ENCODE data around the gene PRR22.

The PRR22 gene

DNA sequence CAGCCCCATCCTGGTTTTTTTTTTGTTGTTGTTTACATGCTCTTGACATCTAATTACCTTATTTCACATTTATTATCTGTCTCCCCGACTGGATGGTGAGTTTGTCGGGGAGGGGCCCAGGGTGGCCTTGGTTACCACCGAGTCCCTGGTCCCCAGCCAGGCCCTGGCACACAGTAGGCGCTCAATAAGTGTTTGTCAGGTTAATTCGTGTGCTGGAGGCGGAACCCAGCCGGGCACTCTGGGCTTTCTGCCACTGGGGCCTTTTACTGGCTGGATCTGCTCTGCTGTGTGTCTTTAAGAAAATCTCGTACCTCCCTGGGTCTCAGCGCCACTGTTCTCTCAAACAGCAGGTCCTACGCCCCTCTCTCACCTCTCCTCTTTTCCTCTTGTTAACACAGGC, 24.9 kb upstream of the PRR22 start:
- DNase-seq (ENCODE audit: low read depth) = no peak
- H3K4me3 ChIP-seq (ENCODE audit: low read depth, low read length) = no peak overlapping the region
- TF ChIP-seq, protein P1, sequence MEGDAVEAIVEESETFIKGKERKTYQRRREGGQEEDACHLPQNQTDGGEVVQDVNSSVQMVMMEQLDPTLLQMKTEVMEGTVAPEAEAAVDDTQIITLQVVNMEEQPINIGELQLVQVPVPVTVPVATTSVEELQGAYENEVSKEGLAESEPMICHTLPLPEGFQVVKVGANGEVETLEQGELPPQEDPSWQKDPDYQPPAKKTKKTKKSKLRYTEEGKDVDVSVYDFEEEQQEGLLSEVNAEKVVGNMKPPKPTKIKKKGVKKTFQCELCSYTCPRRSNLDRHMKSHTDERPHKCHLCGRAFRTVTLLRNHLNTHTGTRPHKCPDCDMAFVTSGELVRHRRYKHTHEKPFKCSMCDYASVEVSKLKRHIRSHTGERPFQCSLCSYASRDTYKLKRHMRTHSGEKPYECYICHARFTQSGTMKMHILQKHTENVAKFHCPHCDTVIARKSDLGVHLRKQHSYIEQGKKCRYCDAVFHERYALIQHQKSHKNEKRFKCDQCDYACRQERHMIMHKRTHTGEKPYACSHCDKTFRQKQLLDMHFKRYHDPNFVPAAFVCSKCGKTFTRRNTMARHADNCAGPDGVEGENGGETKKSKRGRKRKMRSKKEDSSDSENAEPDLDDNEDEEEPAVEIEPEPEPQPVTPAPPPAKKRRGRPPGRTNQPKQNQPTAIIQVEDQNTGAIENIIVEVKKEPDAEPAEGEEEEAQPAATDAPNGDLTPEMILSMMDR (IDR thresholded peaks at IDR 0.05; ENCODE audit: low read depth, low read length) = no peak
- TF ChIP-seq, protein P2, sequence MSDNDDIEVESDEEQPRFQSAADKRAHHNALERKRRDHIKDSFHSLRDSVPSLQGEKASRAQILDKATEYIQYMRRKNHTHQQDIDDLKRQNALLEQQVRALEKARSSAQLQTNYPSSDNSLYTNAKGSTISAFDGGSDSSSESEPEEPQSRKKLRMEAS (IDR thresholded peaks at IDR 0.05; ENCODE audit: low read depth, low read length) = no peak
- TF ChIP-seq POLR2A (IDR thresholded peaks at IDR 0.05; ENCODE audit: extremely low read depth, insufficient read length) (no peak), MYC (IDR thresholded peaks at IDR 0.05; ENCODE audit: low read depth, low read length) (no peak)

DNA sequence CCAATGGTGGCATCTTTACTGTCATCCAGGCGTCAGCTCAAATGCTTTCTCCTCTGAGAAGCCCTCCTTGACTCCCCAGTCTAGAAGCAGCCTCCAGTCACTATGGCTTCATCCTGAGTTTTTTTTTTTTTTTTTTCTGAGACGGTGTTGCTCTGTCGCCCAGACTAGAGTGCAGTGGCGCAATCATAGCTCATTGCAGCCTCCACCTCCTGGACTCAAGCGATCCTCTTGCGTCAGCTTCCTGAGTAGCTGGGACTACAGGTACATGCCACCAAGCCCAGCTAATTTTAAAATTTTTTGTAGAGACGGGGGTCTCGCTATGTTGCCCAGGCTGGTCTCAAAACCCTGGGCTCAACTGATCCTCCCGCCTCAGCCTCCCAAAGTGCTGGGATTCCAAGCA, 24.5 kb upstream of the PRR22 start:
- no peak overlapping the region for H3K4me3 ChIP-seq (ENCODE audit: low read depth, low read length)
- peak; percentile 75 for DNase-seq (ENCODE audit: low read depth)
- TF ChIP-seq POLR2A (IDR thresholded peaks at IDR 0.05; ENCODE audit: extremely low read depth, insufficient read length) (no peak), MYC (IDR thresholded peaks at IDR 0.05; ENCODE audit: low read depth, low read length) (no peak)
- TF ChIP-seq, protein P1 (IDR thresholded peaks at IDR 0.05; ENCODE audit: low read depth, low read length) = no peak
- TF ChIP-seq, protein P2 (IDR thresholded peaks at IDR 0.05; ENCODE audit: low read depth, low read length) = no peak

DNA sequence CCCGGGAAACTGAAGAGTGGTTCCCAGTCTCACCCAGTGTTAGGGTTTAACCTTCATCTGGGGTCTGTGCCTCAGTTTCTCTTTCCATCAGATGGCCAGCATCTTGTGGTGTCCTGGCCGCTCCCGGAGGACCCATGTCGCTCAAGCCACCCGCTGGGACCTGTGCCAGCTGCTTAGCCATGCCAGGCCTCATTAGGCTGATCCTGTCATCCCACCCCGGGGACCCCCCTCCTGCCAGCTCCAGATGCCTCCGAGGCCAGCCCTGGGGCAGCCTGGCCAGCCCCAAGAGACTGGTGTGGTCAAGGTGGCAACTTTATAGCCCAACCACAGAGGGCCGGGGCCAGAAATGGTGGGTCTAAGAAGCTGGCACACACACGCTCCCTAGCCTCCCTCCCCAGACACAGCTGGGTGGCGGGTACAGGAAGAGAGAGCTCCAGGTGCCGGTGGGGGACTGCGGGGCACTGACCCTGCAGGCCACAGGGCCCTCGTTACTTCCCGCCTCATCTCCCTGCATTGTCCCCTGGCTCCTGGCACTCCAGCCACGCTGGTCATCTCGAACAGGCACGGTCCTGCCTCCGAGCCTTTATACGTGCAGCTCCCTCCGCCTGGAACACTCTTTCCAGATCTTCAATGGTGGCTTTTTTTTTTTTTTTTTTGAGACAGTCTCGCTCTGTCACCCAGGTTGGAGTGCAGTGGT, 23.7 kb upstream of the PRR22 start:
- no peak overlapping the region for H3K4me3 ChIP-seq (ENCODE audit: low read depth, low read length)
- TF ChIP-seq POLR2A (IDR thresholded peaks at IDR 0.05; ENCODE audit: extremely low read depth, insufficient read length) (no peak), MYC (IDR thresholded peaks at IDR 0.05; ENCODE audit: low read depth, low read length) (no peak)
- TF ChIP-seq, protein P2 (IDR thresholded peaks at IDR 0.05; ENCODE audit: low read depth, low read length) = no peak
- TF ChIP-seq, protein P1 (IDR thresholded peaks at IDR 0.05; ENCODE audit: low read depth, low read length) = no peak
- DNase-seq (ENCODE audit: low read depth) = no peak

DNA sequence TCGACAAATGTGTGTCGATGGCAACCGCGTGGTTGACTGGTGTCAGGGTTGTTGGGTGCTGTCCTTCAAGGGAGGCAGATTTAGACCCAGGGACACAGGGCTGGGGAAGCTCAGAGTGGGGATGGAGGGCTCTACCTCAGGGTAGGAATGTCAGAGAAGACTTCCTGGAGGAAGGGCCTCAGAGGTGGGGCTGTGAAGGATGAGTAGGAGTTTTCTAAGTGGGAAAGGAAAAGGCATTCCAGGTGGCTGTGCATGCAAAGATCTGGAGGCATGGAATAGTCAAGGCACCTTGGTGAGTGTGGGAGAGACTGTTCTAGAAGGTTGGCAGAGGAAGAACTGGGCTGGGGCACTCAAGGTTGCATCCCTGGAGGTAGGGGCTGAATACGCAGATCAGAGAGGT, 22.4 kb upstream of the PRR22 start:
- TF ChIP-seq MYC (IDR thresholded peaks at IDR 0.05; ENCODE audit: low read depth, low read length) = no peak
- TF ChIP-seq, protein P2 (IDR thresholded peaks at IDR 0.05; ENCODE audit: low read depth, low read length) = no peak
- TF ChIP-seq, protein P1 (IDR thresholded peaks at IDR 0.05; ENCODE audit: low read depth, low read length) = no peak
- TF ChIP-seq POLR2A (IDR thresholded peaks at IDR 0.05; ENCODE audit: extremely low read depth, insufficient read length) = no peak
- DNase-seq (ENCODE audit: low read depth) = no peak

DNA sequence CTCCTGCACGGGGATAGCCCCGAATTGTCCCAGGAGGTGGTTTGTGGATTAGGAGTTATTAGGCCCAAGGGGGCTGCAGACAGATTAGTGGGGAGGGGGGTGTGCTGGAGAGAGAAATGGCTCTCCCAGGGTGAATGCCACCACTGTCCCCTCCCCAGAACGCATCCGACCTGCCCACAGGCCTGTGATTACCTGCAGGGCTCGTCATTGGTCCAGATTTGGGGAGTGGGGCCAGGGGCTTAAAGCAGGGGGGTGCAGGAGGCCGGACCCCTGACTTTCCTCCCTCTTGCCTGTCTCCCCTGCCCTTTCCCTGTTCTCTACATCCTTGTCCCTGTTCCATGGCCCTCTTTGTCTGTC, 21.6 kb upstream of the PRR22 start:
- TF ChIP-seq, protein P2 (IDR thresholded peaks at IDR 0.05; ENCODE audit: low read depth, low read length) = no peak
- TF ChIP-seq, protein P1 (IDR thresholded peaks at IDR 0.05; ENCODE audit: low read depth, low read length) = no peak
- TF ChIP-seq MYC (IDR thresholded peaks at IDR 0.05; ENCODE audit: low read depth, low read length) = no peak
- TF ChIP-seq POLR2A (IDR thresholded peaks at IDR 0.05; ENCODE audit: extremely low read depth, insufficient read length) = no peak
- H3K4me3 ChIP-seq (ENCODE audit: low read depth, low read length) = no peak overlapping the region

More for the DNA sequence above, 22.4 kb upstream of the PRR22 start:
- no peak overlapping the region for H3K4me3 ChIP-seq (ENCODE audit: low read depth, low read length)

More for the DNA sequence above, 21.6 kb upstream of the PRR22 start:
- DNase-seq (ENCODE audit: low read depth) = no peak
